Measurements from ENCODE around the gene SH3PXD2B. TPM values are rescaled to one million over a fixed set of nuclear protein-coding genes. Genes with fewer than 3 reads are reported as not detected.

SH3PXD2B gene
- total and polyA plus RNA-seq, 2 of the 13 experiments (the other 11 are each of a cell fraction or from before 2014, with no cell fraction given), result 3.4 to 4.6 TPM

DNA sequence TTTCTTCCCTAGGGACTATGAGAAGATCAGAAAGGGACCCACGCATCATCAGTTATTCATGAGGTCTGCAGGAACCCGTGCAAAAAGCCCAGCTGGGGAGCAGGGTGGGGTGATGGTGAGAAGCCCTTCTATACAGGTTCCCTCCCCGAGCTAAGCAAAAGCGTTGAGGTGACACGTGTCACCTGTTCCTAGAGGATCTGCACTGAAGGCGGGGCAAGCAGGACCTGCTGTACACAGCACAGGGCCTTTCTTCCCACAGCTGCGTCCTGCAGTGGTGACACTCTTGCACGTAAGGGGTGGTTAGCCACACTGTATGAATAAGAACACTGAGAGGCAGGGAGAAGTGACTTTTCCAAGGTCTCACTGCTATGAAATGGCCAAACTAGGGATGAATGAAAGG lies 37.2 kb upstream of the SH3PXD2B start (continued):
- TF ChIP-seq, protein P1, sequence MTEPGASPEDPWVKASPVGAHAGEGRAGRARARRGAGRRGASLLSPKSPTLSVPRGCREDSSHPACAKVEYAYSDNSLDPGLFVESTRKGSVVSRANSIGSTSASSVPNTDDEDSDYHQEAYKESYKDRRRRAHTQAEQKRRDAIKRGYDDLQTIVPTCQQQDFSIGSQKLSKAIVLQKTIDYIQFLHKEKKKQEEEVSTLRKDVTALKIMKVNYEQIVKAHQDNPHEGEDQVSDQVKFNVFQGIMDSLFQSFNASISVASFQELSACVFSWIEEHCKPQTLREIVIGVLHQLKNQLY (CRISPR knock-in tag; IDR thresholded peaks at IDR 0.05), result no peak
- TF ChIP-seq ZBTB34 (CRISPR knock-in tag; IDR thresholded peaks at IDR 0.05) (no peak), POLR2G (IDR thresholded peaks at IDR 0.05; ENCODE audit: low read depth, low read length) (no peak), ZNF10 (CRISPR knock-in tag; IDR thresholded peaks at IDR 0.05; ENCODE audit: borderline replicate concordance, low read depth) (no peak)

DNA sequence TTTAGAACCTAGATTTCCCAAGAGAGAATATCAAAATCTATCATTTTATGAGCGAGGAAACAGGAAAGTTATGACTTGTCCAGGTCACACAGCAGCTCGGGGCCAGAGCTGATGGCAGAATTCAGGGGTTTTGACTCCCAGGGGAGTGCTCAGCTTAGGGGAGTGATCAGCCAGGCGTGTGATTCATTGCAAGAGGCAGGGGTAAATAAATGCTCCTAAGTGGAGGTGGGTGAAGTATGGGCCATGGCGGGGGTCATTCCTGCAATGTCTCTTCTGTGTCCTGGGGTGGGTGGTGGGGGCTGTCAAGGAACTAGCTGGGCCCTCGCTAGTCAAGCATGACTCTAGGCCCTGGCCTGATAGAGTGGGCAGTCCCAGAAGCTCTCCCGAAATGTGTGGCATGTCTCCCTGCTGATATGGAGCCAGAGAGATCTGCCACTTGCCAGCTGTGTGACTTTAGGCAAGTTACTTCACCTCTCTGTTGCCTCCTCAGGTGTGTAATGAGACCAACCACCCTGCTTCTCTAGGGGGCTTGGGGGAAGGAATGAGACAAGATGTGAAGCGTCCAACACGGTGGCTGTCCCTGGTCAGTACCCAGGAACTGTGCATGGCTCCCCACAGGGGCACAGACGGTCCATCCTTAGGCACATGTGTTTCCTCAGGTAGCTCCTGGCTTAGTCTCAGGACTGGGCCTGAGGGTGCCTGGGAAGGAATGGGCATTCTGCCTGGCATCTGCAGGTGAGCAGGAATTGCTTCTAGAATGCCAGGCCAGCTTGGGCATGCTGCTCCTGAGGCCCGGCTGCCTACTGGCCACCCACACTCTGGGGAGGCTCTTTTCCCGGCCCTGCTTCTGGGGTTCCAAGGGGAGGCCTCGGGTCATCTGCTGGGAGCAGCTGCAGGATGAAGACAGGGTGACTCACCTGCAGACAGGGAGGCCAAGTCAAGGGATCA lies 36.5 kb upstream of the SH3PXD2B start:
- no peak for TF ChIP-seq SUZ12 (IDR thresholded peaks at IDR 0.05; ENCODE audit: low read depth, low read length)
- no peak for TF ChIP-seq ZNF382 (CRISPR knock-in tag; IDR thresholded peaks at IDR 0.05; ENCODE audit: borderline replicate concordance)
- peak; percentile 78 for TF ChIP-seq ZNF768 (CRISPR knock-in tag; IDR thresholded peaks at IDR 0.05)
- no peak for TF ChIP-seq HOXD1 (CRISPR knock-in tag; IDR thresholded peaks at IDR 0.05)
- BruUV-seq (replicated peaks), result no TSS peak
- 14% methylated on average over 9 of the region's 12 CpGs for WGBS (ENCODE audit: low lambda C conversion rate)
- peaks cover 7 to 46% of the 10 kb centered on the region in 2 experiments; a peak in 4 of 5 replicates for H3K27me3 ChIP-seq (ENCODE audit: control insufficient read depth in 1 of 2, insufficient read depth in 2 of 2, low read length in 2 of 2)
- ChIA-PET POLR2A (no interaction called here), CTCF (ENCODE audit: low intra/inter-chr PET ratio, low total read pairs) (no interaction called here)
- no peaks in the 10 kb centered on the region for H3K4me1 ChIP-seq (ENCODE audit: insufficient read depth, low read length)
- no peak overlapping the region for H3K9ac ChIP-seq (ENCODE audit: insufficient read depth, low read depth, low read length)
- no peak overlapping the region for H3K4me2 ChIP-seq (ENCODE audit: low read depth, low read length)
- DNase-seq (ENCODE audit: low spot score) (no peak), FAIRE-seq (no peak), ATAC-seq (no peak)
- H4K20me1 ChIP-seq (ENCODE audit: insufficient read depth, low read length), result no peaks in the 10 kb centered on the region
- no peaks in the 10 kb centered on the region for H3K9me3 ChIP-seq (ENCODE audit: low read length)
- no peak overlapping the region for H3K27ac ChIP-seq (ENCODE audit: extremely low read length, insufficient read depth, low read length)
- H2AFZ ChIP-seq (ENCODE audit: low read length), result no peak overlapping the region
- H3K79me2 ChIP-seq (ENCODE audit: insufficient read depth, low read length), result no peaks in the 10 kb centered on the region
- no peak overlapping the region for H3K4me3 ChIP-seq (replicated peaks in 1 of 3; ENCODE audit: insufficient read depth in 1 of 3, low read depth in 2 of 3, low read length in 3 of 3)
- in situ Hi-C loops (cut with HindIII; ENCODE audit: extremely low pct_ligation_motif_present, low pct_unique_long_range_greater_than_20kb), result no loop called here
- no peaks in the 10 kb centered on the region for H3K36me3 ChIP-seq (replicated peaks in 1 of 2; ENCODE audit: control insufficient read depth in 1 of 2, insufficient read depth in 2 of 2, low read length in 2 of 2)
- intact Hi-C loops (cut with micrococcal nuclease; ENCODE audit: unreplicated experiment), result no loop called here
